ENCODE data around the gene CHST11. TPM values are rescaled to one million over a fixed set of nuclear protein-coding genes. Genes with fewer than 3 reads are reported as not detected.

The CHST11 gene
- total and polyA plus RNA-seq, 10 of the 15 experiments (the other 5 are each of a cell fraction or from before 2014, with no cell fraction given) = 1.9 to 38.1 (median 17.2) TPM

DNA sequence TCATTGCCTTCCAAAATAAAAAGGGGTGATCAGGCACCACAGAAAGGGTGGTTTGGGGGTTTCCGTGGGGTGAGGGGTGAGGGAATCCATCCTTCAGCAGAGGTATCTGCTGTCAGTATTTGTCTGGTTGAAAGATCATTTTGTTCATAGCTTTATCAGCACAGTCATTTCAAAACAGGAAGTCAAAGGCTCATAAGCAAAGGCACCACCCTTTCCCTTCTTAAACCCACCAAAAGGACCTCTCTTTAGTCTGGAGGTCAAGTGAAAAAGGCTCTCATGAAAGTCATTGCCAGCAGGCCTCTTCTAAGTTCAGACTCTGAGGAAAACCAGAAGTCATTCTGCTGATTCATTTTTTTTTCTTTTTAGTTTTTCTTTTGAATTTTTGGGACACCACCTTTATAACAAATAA lies 6.2 kb downstream of the CHST11 start (continued):
- TF ChIP-seq, protein P1, sequence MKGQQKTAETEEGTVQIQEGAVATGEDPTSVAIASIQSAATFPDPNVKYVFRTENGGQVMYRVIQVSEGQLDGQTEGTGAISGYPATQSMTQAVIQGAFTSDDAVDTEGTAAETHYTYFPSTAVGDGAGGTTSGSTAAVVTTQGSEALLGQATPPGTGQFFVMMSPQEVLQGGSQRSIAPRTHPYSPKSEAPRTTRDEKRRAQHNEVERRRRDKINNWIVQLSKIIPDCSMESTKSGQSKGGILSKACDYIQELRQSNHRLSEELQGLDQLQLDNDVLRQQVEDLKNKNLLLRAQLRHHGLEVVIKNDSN (IDR thresholded peaks at IDR 0.05; ENCODE audit: borderline replicate concordance, extremely low read length, insufficient read depth, low read depth, low read length) = no peak
- TF ChIP-seq ZNF622 (IDR thresholded peaks at IDR 0.05) (no peak), YY1 (IDR thresholded peaks at IDR 0.05; ENCODE audit: low read depth, low read length) (0 out of 2 replicates have a peak, but pooled peaks have one; percentile 9), MTA3 (IDR thresholded peaks at IDR 0.05; ENCODE audit: borderline replicate concordance, low read length) (no peak; the same call in 1 of the 2 replicates), SIN3A (IDR thresholded peaks at IDR 0.05; ENCODE audit: low read depth, low read length) (no peak), DPF2 (IDR thresholded peaks at IDR 0.05) (peak; percentile 92), NR2C2 (IDR thresholded peaks at IDR 0.05; ENCODE audit: borderline replicate concordance, control insufficient read depth, insufficient read length, low read depth) (no peak), FOXK2 (IDR thresholded peaks at IDR 0.05) (no peak), TARDBP (IDR thresholded peaks at IDR 0.05; ENCODE audit: borderline replicate concordance) (no peak), ZSCAN29 (IDR thresholded peaks at IDR 0.05) (no peak), BHLHE40 (IDR thresholded peaks at IDR 0.05; ENCODE audit: borderline replicate concordance in 1 of 2, low read depth in 2 of 2, low read length in 1 of 2) (peak in 1 of 2 experiments; percentile 18; a peak in 1 of 4 replicates), HDGF (IDR thresholded peaks at IDR 0.05) (no peak), NFYB (IDR thresholded peaks at IDR 0.05; ENCODE audit: insufficient read depth, low read depth, low read length) (no peak), TCF3 (IDR thresholded peaks at IDR 0.05; ENCODE audit: borderline replicate concordance, insufficient read depth, low read depth, low read length) (no peak), SMC3 (IDR thresholded peaks at IDR 0.05; ENCODE audit: borderline replicate concordance, low read length) (peak; percentile 10; the same call in 1 of the 2 replicates), JUNB (IDR thresholded peaks at IDR 0.05) (peak; percentile 91), ZNF384 (IDR thresholded peaks at IDR 0.05; ENCODE audit: borderline replicate concordance, low read depth, low read length) (no peak), CBX3 (IDR thresholded peaks at IDR 0.05; ENCODE audit: borderline replicate concordance, low read depth) (no peak), FOXM1 (IDR thresholded peaks at IDR 0.05; ENCODE audit: low read depth, low read length) (peak; percentile 83), LARP7 (IDR thresholded peaks at IDR 0.05) (no peak), GABPA (IDR thresholded peaks at IDR 0.05; ENCODE audit: low read depth) (no peak; the same call in 1 of the 2 replicates), RELA (IDR thresholded peaks at IDR 0.05; ENCODE audit: borderline replicate concordance, partially characterized antibody) (peak; percentile 88)
- TF ChIP-seq, protein P2, sequence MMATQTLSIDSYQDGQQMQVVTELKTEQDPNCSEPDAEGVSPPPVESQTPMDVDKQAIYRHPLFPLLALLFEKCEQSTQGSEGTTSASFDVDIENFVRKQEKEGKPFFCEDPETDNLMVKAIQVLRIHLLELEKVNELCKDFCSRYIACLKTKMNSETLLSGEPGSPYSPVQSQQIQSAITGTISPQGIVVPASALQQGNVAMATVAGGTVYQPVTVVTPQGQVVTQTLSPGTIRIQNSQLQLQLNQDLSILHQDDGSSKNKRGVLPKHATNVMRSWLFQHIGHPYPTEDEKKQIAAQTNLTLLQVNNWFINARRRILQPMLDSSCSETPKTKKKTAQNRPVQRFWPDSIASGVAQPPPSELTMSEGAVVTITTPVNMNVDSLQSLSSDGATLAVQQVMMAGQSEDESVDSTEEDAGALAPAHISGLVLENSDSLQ (IDR thresholded peaks at IDR 0.05) = peak; percentile 65
- TF ChIP-seq, protein P3, sequence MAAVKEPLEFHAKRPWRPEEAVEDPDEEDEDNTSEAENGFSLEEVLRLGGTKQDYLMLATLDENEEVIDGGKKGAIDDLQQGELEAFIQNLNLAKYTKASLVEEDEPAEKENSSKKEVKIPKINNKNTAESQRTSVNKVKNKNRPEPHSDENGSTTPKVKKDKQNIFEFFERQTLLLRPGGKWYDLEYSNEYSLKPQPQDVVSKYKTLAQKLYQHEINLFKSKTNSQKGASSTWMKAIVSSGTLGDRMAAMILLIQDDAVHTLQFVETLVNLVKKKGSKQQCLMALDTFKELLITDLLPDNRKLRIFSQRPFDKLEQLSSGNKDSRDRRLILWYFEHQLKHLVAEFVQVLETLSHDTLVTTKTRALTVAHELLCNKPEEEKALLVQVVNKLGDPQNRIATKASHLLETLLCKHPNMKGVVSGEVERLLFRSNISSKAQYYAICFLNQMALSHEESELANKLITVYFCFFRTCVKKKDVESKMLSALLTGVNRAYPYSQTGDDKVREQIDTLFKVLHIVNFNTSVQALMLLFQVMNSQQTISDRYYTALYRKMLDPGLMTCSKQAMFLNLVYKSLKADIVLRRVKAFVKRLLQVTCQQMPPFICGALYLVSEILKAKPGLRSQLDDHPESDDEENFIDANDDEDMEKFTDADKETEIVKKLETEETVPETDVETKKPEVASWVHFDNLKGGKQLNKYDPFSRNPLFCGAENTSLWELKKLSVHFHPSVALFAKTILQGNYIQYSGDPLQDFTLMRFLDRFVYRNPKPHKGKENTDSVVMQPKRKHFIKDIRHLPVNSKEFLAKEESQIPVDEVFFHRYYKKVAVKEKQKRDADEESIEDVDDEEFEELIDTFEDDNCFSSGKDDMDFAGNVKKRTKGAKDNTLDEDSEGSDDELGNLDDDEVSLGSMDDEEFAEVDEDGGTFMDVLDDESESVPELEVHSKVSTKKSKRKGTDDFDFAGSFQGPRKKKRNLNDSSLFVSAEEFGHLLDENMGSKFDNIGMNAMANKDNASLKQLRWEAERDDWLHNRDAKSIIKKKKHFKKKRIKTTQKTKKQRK (IDR thresholded peaks at IDR 0.05; ENCODE audit: low read depth, low read length) = no peak
- TF ChIP-seq, protein P4, sequence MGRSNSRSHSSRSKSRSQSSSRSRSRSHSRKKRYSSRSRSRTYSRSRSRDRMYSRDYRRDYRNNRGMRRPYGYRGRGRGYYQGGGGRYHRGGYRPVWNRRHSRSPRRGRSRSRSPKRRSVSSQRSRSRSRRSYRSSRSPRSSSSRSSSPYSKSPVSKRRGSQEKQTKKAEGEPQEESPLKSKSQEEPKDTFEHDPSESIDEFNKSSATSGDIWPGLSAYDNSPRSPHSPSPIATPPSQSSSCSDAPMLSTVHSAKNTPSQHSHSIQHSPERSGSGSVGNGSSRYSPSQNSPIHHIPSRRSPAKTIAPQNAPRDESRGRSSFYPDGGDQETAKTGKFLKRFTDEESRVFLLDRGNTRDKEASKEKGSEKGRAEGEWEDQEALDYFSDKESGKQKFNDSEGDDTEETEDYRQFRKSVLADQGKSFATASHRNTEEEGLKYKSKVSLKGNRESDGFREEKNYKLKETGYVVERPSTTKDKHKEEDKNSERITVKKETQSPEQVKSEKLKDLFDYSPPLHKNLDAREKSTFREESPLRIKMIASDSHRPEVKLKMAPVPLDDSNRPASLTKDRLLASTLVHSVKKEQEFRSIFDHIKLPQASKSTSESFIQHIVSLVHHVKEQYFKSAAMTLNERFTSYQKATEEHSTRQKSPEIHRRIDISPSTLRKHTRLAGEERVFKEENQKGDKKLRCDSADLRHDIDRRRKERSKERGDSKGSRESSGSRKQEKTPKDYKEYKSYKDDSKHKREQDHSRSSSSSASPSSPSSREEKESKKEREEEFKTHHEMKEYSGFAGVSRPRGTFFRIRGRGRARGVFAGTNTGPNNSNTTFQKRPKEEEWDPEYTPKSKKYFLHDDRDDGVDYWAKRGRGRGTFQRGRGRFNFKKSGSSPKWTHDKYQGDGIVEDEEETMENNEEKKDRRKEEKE (IDR thresholded peaks at IDR 0.05) = no peak
